SK-N-MC (cell line): ENCODE results near the gene GALK2.

ENCODE experiments used
- EZH2 ChIP-seq: fragments of 200-600 bp; sonication (generic); IDR thresholded peaks from one replicate; pipeline ENCODE4 v1.6.1; 2017; ENCODE audit warnings: antibody characterized with exemption
- FOXP2 ChIP-seq: optimal IDR thresholded peaks from 2 replicates; pipeline ENCODE3; 2011; ENCODE audit warnings: mild to moderate bottlenecking, moderate library complexity; ENCODE audit not compliant: insufficient read depth; ENCODE audit errors: extremely low read length, control extremely low read depth
- POLR2AphosphoS5 ChIP-seq: IDR thresholded peaks from 2 replicates; pipeline ENCODE4 v1.6.1; 2012; ENCODE audit warnings: mild to moderate bottlenecking, low read depth, low read length, borderline replicate concordance

DNA sequence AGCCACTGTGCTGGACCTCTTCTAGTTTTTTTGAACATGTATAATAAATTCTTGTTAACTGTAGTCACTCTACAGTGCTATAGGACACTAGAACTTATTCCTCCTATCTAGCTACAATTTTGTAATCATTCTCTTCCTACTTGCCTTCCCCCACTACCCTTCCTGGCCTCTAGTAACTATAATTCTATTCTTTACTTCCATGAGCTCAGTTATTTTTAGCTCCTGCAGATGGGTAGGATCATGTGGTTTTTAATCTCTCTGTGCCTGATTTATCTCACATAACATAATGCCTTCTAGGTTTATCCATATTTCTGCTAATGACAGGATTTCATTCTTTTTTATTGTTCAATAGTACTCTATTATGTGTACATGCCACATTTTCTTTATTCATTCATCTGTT is 139.8 kb downstream of the GALK2 start:
- TF ChIP-seq EZH2 = no peak
- TF ChIP-seq POLR2AphosphoS5 = no peak
- TF ChIP-seq FOXP2 = no peak
